ENCODE results near the gene GOLGA6D. TPM values are rescaled to one million over a fixed set of nuclear protein-coding genes. Genes with fewer than 3 reads are reported as not detected.
"Not testable (repeated sequence)": the region's sequence is repeated elsewhere in the genome, so short reads cannot be mapped to it uniquely, and the experiment has no call there.

GOLGA6D gene
- polyA plus RNA-seq, 1 experiment, result not detected

GRCh38 chr15:75309711-75310110 is 27.1 kb downstream of the GOLGA6D start:
- no peaks in the 10 kb centered on the region for H3K36me3 ChIP-seq (ENCODE audit: control insufficient read depth, insufficient read depth, low read length)
- no peak for TF ChIP-seq CTCF (IDR thresholded peaks at IDR 0.05; ENCODE audit: insufficient read depth, low read depth, low read length)
- POLR2A ChIA-PET, result no interaction called here
- H3K4me3 ChIP-seq (ENCODE audit: low read depth, low read length), result no peak overlapping the region
- H3K27me3 ChIP-seq (ENCODE audit: control insufficient read depth, insufficient read depth, low read length), result peaks cover 16% of the 10 kb centered on the region
- CTCF ChIA-PET, result no interaction called here
- DNase-seq (ENCODE audit: low read depth), result no peak

GRCh38 chr15:75312548-75312947 is 29.9 kb downstream of the GOLGA6D start:
- H3K4me3 ChIP-seq (ENCODE audit: low read depth, low read length); H3K36me3 ChIP-seq (ENCODE audit: control insufficient read depth, insufficient read depth, low read length); POLR2A ChIA-PET; DNase-seq (ENCODE audit: low read depth); CTCF ChIA-PET: not testable (repeated sequence)
- H3K27me3 ChIP-seq (ENCODE audit: control insufficient read depth, insufficient read depth, low read length), result peaks cover 11% of the 10 kb centered on the region

GRCh38 chr15:75313116-75313845 is 30.6 kb downstream of the GOLGA6D start:
- Histone ChIP-seq H3K4me3 (ENCODE audit: low read depth, low read length) (no peak overlapping the region), H3K27me3 (ENCODE audit: control insufficient read depth, insufficient read depth, low read length) (peaks cover 5% of the 10 kb centered on the region), H3K36me3 (ENCODE audit: control insufficient read depth, insufficient read depth, low read length) (no peaks in the 10 kb centered on the region)
- ChIA-PET POLR2A (no interaction called here), CTCF (interaction anchor here (1.1 kb wide), 1 partner anchor 15 kb away, joined by 3 read pairs; no protein-coding TSS in a partner anchor)
- DNase-seq (ENCODE audit: low read depth), result no peak
- TF ChIP-seq CTCF (IDR thresholded peaks at IDR 0.05; ENCODE audit: insufficient read depth, low read depth, low read length), result no peak

- no peak for DNase-seq (ENCODE audit: low read depth)
- ChIA-PET CTCF (no interaction called here), POLR2A (no interaction called here)
- TF ChIP-seq CTCF (IDR thresholded peaks at IDR 0.05; ENCODE audit: insufficient read depth, low read depth, low read length), result no peak
- Histone ChIP-seq H3K27me3 (ENCODE audit: control insufficient read depth, insufficient read depth, low read length) (no peaks in the 10 kb centered on the region; the same call in none of the 2 replicates), H3K36me3 (ENCODE audit: control insufficient read depth, insufficient read depth, low read length) (no peaks in the 10 kb centered on the region), H3K4me3 (ENCODE audit: low read depth, low read length) (no peak overlapping the region)
These were observed 32.1 kb downstream of the GOLGA6D start for GRCh38 chr15:75314552-75315290.

GRCh38 chr15:75319231-75319897 is 36.7 kb downstream of the GOLGA6D start:
- H3K4me3 ChIP-seq (ENCODE audit: low read depth, low read length); H3K36me3 ChIP-seq (ENCODE audit: control insufficient read depth, insufficient read depth, low read length); DNase-seq (ENCODE audit: low read depth); H3K27me3 ChIP-seq (ENCODE audit: control insufficient read depth, insufficient read depth, low read length); POLR2A ChIA-PET; CTCF ChIA-PET: not testable (repeated sequence)

GRCh38 chr15:75321711-75322110 is 39.1 kb downstream of the GOLGA6D start:
- H3K36me3 ChIP-seq (ENCODE audit: control insufficient read depth, insufficient read depth, low read length), result no peaks in the 10 kb centered on the region
- CTCF ChIA-PET, result interaction anchor here (1.1 to 1.3 kb wide), 2 partner anchors 13 to 553 kb away, joined by 3 read pairs; no protein-coding TSS in a partner anchor
- TF ChIP-seq CTCF (IDR thresholded peaks at IDR 0.05; ENCODE audit: insufficient read depth, low read depth, low read length), result no peak
- no peak overlapping the region for H3K4me3 ChIP-seq (ENCODE audit: low read depth, low read length)
- no peak for DNase-seq (ENCODE audit: low read depth)
- no peaks in the 10 kb centered on the region; the same call in none of the 2 replicates for H3K27me3 ChIP-seq (ENCODE audit: control insufficient read depth, insufficient read depth, low read length)
- POLR2A ChIA-PET, result no interaction called here

All from BJ (cell line).